Measurements from ENCODE around the gene CXCR1. TPM values are rescaled to one million over a fixed set of nuclear protein-coding genes. Genes with fewer than 3 reads are reported as not detected.

Gene CXCR1
- polyA plus RNA-seq, 1 donor (not counting 4 experiments of a cell fraction or from before 2014, with no cell fraction given): 14.5 TPM

DNA sequence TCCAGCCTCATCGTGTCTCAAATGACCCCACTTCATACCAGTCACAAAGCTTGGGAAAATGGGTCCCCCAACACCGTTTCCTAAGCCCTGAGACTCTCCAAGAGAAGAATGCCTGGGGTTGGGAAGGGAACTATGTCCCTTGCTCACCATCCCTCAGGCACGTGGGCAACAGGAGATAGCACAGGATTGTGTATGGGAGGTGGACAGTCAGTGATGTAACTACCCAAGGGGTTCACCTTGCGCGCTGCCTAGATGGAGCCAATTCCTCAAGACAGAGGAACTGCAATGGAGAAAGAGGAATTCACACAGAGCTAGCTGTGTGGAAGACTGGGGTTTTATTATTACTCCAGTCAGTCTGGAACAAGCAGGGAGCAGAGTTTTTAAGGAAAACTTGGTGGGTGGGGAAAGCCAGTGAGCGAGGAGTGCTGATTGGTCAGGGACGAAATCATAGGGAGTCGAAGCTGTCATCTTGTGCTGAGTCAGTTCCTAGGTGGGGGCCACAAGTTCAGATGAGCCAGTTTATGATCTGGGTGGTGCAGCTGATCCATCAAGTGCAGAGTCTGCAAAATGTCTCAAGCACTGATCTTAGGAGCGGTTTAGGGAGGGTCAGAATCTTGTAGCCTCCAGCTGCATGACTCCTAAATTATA lies 13.8 kb upstream of the CXCR1 start:
- Histone ChIP-seq H3K9me1 (ENCODE audit: control insufficient read depth, extremely low read depth, insufficient read depth, low read length) (no peaks in the 10 kb centered on the region), H3K4me2 (ENCODE audit: control insufficient read depth, extremely low read depth, insufficient read depth, low read depth, low read length) (no peak overlapping the region), H3K9me3 (ENCODE audit: control insufficient read depth, low read depth, low read length) (no peaks in the 10 kb centered on the region), H3K79me2 (ENCODE audit: control insufficient read depth, insufficient read depth, low read length) (no peaks in the 10 kb centered on the region), H3K9ac (ENCODE audit: control insufficient read depth, extremely low read depth, insufficient read depth, low read length) (no peak overlapping the region), H3K36me3 (ENCODE audit: control insufficient read depth in 2 of 2, extremely low read depth in 1 of 2, insufficient read depth in 2 of 2, low read length in 2 of 2) (no peaks in the 10 kb centered on the region), H3K27me3 (ENCODE audit: control insufficient read depth, extremely low read depth, insufficient read depth, low read length) (no peaks in the 10 kb centered on the region), H3K27ac (ENCODE audit: control insufficient read depth, insufficient read depth, low read length) (no peak overlapping the region), H3K4me3 (ENCODE audit: control insufficient read depth in 2 of 3, extremely low read depth in 1 of 3, insufficient read depth in 2 of 3, low read depth in 1 of 3, low read length in 3 of 3) (no peak overlapping the region), H2AFZ (ENCODE audit: control insufficient read depth, low read length) (no peak overlapping the region), H3K4me1 (ENCODE audit: control insufficient read depth, extremely low read depth, insufficient read depth, low read length) (peaks cover 3% of the 10 kb centered on the region), H4K20me1 (ENCODE audit: control insufficient read depth, extremely low read depth, insufficient read depth, low read length) (no peaks in the 10 kb centered on the region)
- no peak for DNase-seq (ENCODE audit: low read depth, low spot score)
- FAIRE-seq: peak; percentile 88
- TF ChIP-seq CTCF (optimal IDR thresholded peaks at IDR 0.05 in 1 of 3, IDR thresholded peaks at IDR 0.05 in 1 of 3, conservative IDR thresholded peaks at IDR 0.05 in 1 of 3; ENCODE audit: extremely low read depth in 1 of 3, insufficient read depth in 2 of 3, low read length in 3 of 3): no peak
- no peak for TF ChIP-seq EZH2 (IDR thresholded peaks at IDR 0.05; ENCODE audit: low read length)
- dilution Hi-C loops (cut with MboI; ENCODE audit: extremely low pct_ligation_motif_present, low sequenced_read_pairs): no loop called here

GRCh38 chr2:218179782-218180181 lies 13.0 kb upstream of the CXCR1 start:
- H3K4me2 ChIP-seq (ENCODE audit: control insufficient read depth, extremely low read depth, insufficient read depth, low read depth, low read length): no peak overlapping the region
- peaks cover 3% of the 10 kb centered on the region for H3K4me1 ChIP-seq (ENCODE audit: control insufficient read depth, extremely low read depth, insufficient read depth, low read length)
- FAIRE-seq (no peak), DNase-seq (ENCODE audit: low read depth, low spot score) (no peak)
- H4K20me1 ChIP-seq (ENCODE audit: control insufficient read depth, extremely low read depth, insufficient read depth, low read length): no peaks in the 10 kb centered on the region
- no peak overlapping the region for H2AFZ ChIP-seq (ENCODE audit: control insufficient read depth, low read length)
- TF ChIP-seq EZH2 (IDR thresholded peaks at IDR 0.05; ENCODE audit: low read length): no peak
- TF ChIP-seq CTCF (optimal IDR thresholded peaks at IDR 0.05 in 1 of 3, IDR thresholded peaks at IDR 0.05 in 1 of 3, conservative IDR thresholded peaks at IDR 0.05 in 1 of 3; ENCODE audit: extremely low read depth in 1 of 3, insufficient read depth in 2 of 3, low read length in 3 of 3): no peak
- no peaks in the 10 kb centered on the region for H3K9me1 ChIP-seq (ENCODE audit: control insufficient read depth, extremely low read depth, insufficient read depth, low read length)
- H3K79me2 ChIP-seq (ENCODE audit: control insufficient read depth, insufficient read depth, low read length): no peaks in the 10 kb centered on the region
- no peak overlapping the region for H3K27ac ChIP-seq (ENCODE audit: control insufficient read depth, insufficient read depth, low read length)
- no peaks in the 10 kb centered on the region for H3K9me3 ChIP-seq (ENCODE audit: control insufficient read depth, low read depth, low read length)
- no peaks in the 10 kb centered on the region for H3K36me3 ChIP-seq (ENCODE audit: control insufficient read depth in 2 of 2, extremely low read depth in 1 of 2, insufficient read depth in 2 of 2, low read length in 2 of 2)
- dilution Hi-C loops (cut with MboI; ENCODE audit: extremely low pct_ligation_motif_present, low sequenced_read_pairs): no loop called here
- H3K27me3 ChIP-seq (ENCODE audit: control insufficient read depth, extremely low read depth, insufficient read depth, low read length): no peaks in the 10 kb centered on the region
- H3K4me3 ChIP-seq (ENCODE audit: control insufficient read depth in 2 of 3, extremely low read depth in 1 of 3, insufficient read depth in 2 of 3, low read depth in 1 of 3, low read length in 3 of 3): no peak overlapping the region
- no peak overlapping the region for H3K9ac ChIP-seq (ENCODE audit: control insufficient read depth, extremely low read depth, insufficient read depth, low read length)

Data from keratinocyte (primary cell).